Stomach (tissue), 4 donors: ENCODE data around the gene ERO1B.
"Not testable (repeated sequence)": the region's sequence is repeated elsewhere in the genome, so short reads cannot be mapped to it uniquely, and the experiment has no call there.

Experiments
- EP300 ChIP-seq: sonication (generic); formaldehyde crosslinking; IDR thresholded peaks from one replicate; pipeline ENCODE4 v1.6.1; 2017; ENCODE audit warnings: antibody characterized with exemption
- POLR2A ChIP-seq, 4 donors: fragments of 450-650 bp; IDR thresholded peaks; one replicate each; pipeline ENCODE4 v1.6.1; 2016; ENCODE audit warnings: antibody characterized with exemption in 4 of 4, control low read depth in 2 of 4, mild to moderate bottlenecking in 1 of 4, moderate library complexity in 1 of 4
- POLR2AphosphoS5 ChIP-seq, 3 donors: sonication (generic); formaldehyde crosslinking; IDR thresholded peaks; one replicate each; pipeline ENCODE4 v1.6.1; 2016; ENCODE audit warnings: antibody characterized with exemption in 3 of 3
- TF ChIP-seq, protein P1 (sequence below), 7 experiments: fragments of 450-650 bp in 4 of 7; fragments of 200-600 bp in 3 of 7; sonication (generic) in 3 of 7; IDR thresholded peaks; one replicate each; pipeline ENCODE4 v1.5.1; 2016 to 2019; ENCODE audit warnings: antibody characterized with exemption in 7 of 7, control low read depth in 2 of 7, mild to moderate bottlenecking in 1 of 7

DNA sequence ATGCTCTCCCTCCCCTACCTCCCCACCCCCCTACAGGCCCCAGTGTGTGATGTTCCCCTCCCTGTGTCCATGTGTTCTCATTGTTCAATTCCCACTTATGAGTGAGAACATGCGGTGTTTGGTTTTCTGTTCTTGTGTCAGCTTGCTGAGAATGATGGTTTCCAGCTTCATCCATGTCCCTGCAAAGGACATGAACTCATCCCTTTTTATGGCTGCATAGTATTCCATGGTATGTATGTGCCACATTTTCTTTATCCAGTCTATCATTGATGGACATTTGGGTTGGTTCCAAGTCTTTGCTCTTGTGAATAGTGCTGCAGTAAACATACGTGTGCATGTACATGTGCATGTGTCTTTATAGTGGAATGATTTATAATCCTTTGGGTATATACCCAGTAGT lies 95.3 kb downstream of the ERO1B start:
- TF ChIP-seq POLR2A (IDR thresholded peaks at IDR 0.05); POLR2AphosphoS5 (IDR thresholded peaks at IDR 0.05); EP300: not testable (repeated sequence)
- TF ChIP-seq, protein P1, sequence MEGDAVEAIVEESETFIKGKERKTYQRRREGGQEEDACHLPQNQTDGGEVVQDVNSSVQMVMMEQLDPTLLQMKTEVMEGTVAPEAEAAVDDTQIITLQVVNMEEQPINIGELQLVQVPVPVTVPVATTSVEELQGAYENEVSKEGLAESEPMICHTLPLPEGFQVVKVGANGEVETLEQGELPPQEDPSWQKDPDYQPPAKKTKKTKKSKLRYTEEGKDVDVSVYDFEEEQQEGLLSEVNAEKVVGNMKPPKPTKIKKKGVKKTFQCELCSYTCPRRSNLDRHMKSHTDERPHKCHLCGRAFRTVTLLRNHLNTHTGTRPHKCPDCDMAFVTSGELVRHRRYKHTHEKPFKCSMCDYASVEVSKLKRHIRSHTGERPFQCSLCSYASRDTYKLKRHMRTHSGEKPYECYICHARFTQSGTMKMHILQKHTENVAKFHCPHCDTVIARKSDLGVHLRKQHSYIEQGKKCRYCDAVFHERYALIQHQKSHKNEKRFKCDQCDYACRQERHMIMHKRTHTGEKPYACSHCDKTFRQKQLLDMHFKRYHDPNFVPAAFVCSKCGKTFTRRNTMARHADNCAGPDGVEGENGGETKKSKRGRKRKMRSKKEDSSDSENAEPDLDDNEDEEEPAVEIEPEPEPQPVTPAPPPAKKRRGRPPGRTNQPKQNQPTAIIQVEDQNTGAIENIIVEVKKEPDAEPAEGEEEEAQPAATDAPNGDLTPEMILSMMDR (IDR thresholded peaks at IDR 0.05): not testable (repeated sequence)
